ENCODE measurements around the gene TAS1R1. TPM values are rescaled to one million over a fixed set of nuclear protein-coding genes. Genes with fewer than 3 reads are reported as not detected.
A peak's percentile ranks its signal among the peaks of the same experiment; 100 is the strongest.

The TAS1R1 gene
- total RNA-seq, 6 experiments from 2014 or later = 0.26 TPM; not detected in 5

GRCh38 chr1:6517435-6517851, 37.7 kb upstream of the TAS1R1 start:
- Histone ChIP-seq H3K9me3 (no peaks in the 10 kb centered on the region), H3K4me1 (peaks cover 0 to 3% (median 0%) of the 10 kb centered on the region in 4 donors), H3K4me3 (no peak overlapping the region), H3K27me3 (no peaks in the 10 kb centered on the region), H3K27ac (no peak overlapping the region), H3K36me3 (no peaks in the 10 kb centered on the region)
- 69% methylated on average over 2 of the region's 8 CpGs for WGBS (ENCODE audit: insufficient coverage, low coverage, low lambda C conversion rate, missing lambda C conversion rate)
- intact Hi-C loops (cut with DNase I) = no loop called here
- DNase-seq (peak in 1 of 3 donors; percentile 18), ATAC-seq (no peak)
- TF ChIP-seq, protein P1, sequence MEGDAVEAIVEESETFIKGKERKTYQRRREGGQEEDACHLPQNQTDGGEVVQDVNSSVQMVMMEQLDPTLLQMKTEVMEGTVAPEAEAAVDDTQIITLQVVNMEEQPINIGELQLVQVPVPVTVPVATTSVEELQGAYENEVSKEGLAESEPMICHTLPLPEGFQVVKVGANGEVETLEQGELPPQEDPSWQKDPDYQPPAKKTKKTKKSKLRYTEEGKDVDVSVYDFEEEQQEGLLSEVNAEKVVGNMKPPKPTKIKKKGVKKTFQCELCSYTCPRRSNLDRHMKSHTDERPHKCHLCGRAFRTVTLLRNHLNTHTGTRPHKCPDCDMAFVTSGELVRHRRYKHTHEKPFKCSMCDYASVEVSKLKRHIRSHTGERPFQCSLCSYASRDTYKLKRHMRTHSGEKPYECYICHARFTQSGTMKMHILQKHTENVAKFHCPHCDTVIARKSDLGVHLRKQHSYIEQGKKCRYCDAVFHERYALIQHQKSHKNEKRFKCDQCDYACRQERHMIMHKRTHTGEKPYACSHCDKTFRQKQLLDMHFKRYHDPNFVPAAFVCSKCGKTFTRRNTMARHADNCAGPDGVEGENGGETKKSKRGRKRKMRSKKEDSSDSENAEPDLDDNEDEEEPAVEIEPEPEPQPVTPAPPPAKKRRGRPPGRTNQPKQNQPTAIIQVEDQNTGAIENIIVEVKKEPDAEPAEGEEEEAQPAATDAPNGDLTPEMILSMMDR (IDR thresholded peaks at IDR 0.05) = no peak
- TF ChIP-seq POLR2A (IDR thresholded peaks at IDR 0.05) = no peak

- Histone ChIP-seq H3K4me1 (peaks cover 0 to 3% (median 0%) of the 10 kb centered on the region in 4 donors), H3K4me3 (no peak overlapping the region), H3K27ac (no peak overlapping the region), H3K27me3 (no peaks in the 10 kb centered on the region), H3K36me3 (no peaks in the 10 kb centered on the region), H3K9me3 (no peaks in the 10 kb centered on the region)
- intact Hi-C loops (cut with DNase I) = no loop called here
- 60% methylated on average over 5 of the region's 11 CpGs for WGBS (ENCODE audit: insufficient coverage, low coverage, low lambda C conversion rate, missing lambda C conversion rate)
- ATAC-seq (no peak), DNase-seq (no peak)
- TF ChIP-seq, protein P1 (IDR thresholded peaks at IDR 0.05) = no peak
- TF ChIP-seq POLR2A (IDR thresholded peaks at IDR 0.05) = no peak
Measured at GRCh38 chr1:6519491-6519934, 35.6 kb upstream of the TAS1R1 start.

- Histone ChIP-seq H3K27me3 (no peaks in the 10 kb centered on the region), H3K4me1 (peaks cover 0 to 3% (median 0%) of the 10 kb centered on the region in 4 donors), H3K27ac (no peak overlapping the region), H3K9me3 (no peaks in the 10 kb centered on the region), H3K4me3 (no peak overlapping the region), H3K36me3 (peaks cover 0 to 1% (median 0%) of the 10 kb centered on the region in 4 donors)
- no peak for TF ChIP-seq POLR2A (IDR thresholded peaks at IDR 0.05)
- TF ChIP-seq, protein P1 (IDR thresholded peaks at IDR 0.05) = no peak
- 21% methylated on average over 7 of the region's 13 CpGs for WGBS (ENCODE audit: insufficient coverage, low coverage, low lambda C conversion rate, missing lambda C conversion rate)
- DNase-seq (peak in 1 of 3 donors; percentile 64), ATAC-seq (peak; percentile 74 to 93 (median 76))
- intact Hi-C loops (cut with DNase I) = no loop called here
Measured at GRCh38 chr1:6519935-6520671, 35.0 kb upstream of the TAS1R1 start.

- H3K4me3 ChIP-seq = no peak overlapping the region
- peaks cover 0 to 16% (median 7%) of the 10 kb centered on the region in 4 donors for H3K36me3 ChIP-seq
- TF ChIP-seq, protein P1 (IDR thresholded peaks at IDR 0.05) = no peak
- no peak for TF ChIP-seq POLR2A (IDR thresholded peaks at IDR 0.05)
- H3K9me3 ChIP-seq = no peaks in the 10 kb centered on the region
- no peak overlapping the region for H3K27ac ChIP-seq
- intact Hi-C loops (cut with DNase I) = no loop called here
- no peaks in the 10 kb centered on the region for H3K27me3 ChIP-seq
- ATAC-seq (no peak), DNase-seq (peak in 1 of 3 donors; percentile 5)
- WGBS (ENCODE audit: insufficient coverage, low coverage, low lambda C conversion rate, missing lambda C conversion rate) = 40% methylated on average over 2 of the region's 5 CpGs
- H3K4me1 ChIP-seq = peaks cover 0 to 3% (median 0%) of the 10 kb centered on the region in 4 donors
Measured at GRCh38 chr1:6521536-6521935, 33.6 kb upstream of the TAS1R1 start.

All from right lobe of liver (tissue), 6 donors.